HEK293 (cell line): ENCODE measurements around the gene RGPD8.

Source experiments
- EGR2 ChIP-seq: fragments of 450-650 bp; formaldehyde crosslinking; IDR thresholded peaks from 2 replicates; pipeline ENCODE4 v1.5.1; 2016; ENCODE audit warnings: low read depth, missing biosample characterization, missing genetic modification characterization
- HOXC10 ChIP-seq: sonication (generic); formaldehyde crosslinking; IDR thresholded peaks from 2 replicates; pipeline ENCODE4 v1.8.1; 2023; ENCODE audit warnings: mild to moderate bottlenecking, missing genetic modification reagents
- MYNN ChIP-seq: fragments of 450-650 bp; formaldehyde crosslinking; IDR thresholded peaks from 2 replicates; pipeline ENCODE4 v1.5.1; 2016; ENCODE audit warnings: missing biosample characterization, missing genetic modification characterization, borderline replicate concordance
- ZNF155 ChIP-seq: fragments of 450-650 bp; formaldehyde crosslinking; IDR thresholded peaks from 2 replicates; pipeline ENCODE4 v1.5.1; 2016; ENCODE audit warnings: missing biosample characterization, missing genetic modification characterization
- ZNF221 ChIP-seq: fragments of 450-650 bp; formaldehyde crosslinking; IDR thresholded peaks from 2 replicates; pipeline ENCODE4 v1.5.1; 2017; ENCODE audit warnings: missing biosample characterization, missing genetic modification characterization, borderline replicate concordance
- ZNF350 ChIP-seq: fragments of 450-650 bp; formaldehyde crosslinking; IDR thresholded peaks from 2 replicates; pipeline ENCODE4 v1.5.0; 2017; ENCODE audit warnings: missing biosample characterization, mild to moderate bottlenecking, missing genetic modification characterization
- ZNF629 ChIP-seq: fragments of 450-650 bp; formaldehyde crosslinking; IDR thresholded peaks from 2 replicates; pipeline ENCODE4 v1.5.1; 2017; ENCODE audit warnings: missing biosample characterization, missing genetic modification characterization
- TF ChIP-seq, protein P1 (sequence below): fragments of 450-650 bp; formaldehyde crosslinking; IDR thresholded peaks from 2 replicates; pipeline ENCODE4 v1.5.1; 2016; ENCODE audit warnings: missing biosample characterization, missing genetic modification characterization

DNA sequence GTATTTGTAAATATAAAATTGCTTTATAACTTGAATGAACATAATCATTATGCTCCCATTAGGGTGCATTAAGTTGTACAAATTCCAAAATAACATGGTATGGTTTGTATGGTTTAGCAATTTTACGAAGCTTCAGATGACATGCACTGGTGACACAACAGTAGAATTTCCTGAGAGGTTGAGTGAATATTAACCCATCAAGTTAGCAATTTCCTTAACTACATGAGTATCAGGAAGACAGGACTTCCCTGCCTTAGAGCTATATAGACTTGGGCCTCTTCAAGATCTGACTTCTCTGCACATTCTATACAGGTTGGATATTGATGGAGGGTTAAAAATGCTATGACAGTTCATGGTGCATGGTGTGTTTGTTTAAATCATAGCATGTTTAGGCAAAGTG lies 97.8 kb downstream of the RGPD8 start:
- TF ChIP-seq ZNF221 (tag by site-specific recombination) (no peak), MYNN (tag by site-specific recombination) (no peak), ZNF155 (tag by site-specific recombination) (no peak), ZNF350 (no peak), ZNF629 (no peak), HOXC10 (no peak), EGR2 (no peak)
- TF ChIP-seq, protein P1, sequence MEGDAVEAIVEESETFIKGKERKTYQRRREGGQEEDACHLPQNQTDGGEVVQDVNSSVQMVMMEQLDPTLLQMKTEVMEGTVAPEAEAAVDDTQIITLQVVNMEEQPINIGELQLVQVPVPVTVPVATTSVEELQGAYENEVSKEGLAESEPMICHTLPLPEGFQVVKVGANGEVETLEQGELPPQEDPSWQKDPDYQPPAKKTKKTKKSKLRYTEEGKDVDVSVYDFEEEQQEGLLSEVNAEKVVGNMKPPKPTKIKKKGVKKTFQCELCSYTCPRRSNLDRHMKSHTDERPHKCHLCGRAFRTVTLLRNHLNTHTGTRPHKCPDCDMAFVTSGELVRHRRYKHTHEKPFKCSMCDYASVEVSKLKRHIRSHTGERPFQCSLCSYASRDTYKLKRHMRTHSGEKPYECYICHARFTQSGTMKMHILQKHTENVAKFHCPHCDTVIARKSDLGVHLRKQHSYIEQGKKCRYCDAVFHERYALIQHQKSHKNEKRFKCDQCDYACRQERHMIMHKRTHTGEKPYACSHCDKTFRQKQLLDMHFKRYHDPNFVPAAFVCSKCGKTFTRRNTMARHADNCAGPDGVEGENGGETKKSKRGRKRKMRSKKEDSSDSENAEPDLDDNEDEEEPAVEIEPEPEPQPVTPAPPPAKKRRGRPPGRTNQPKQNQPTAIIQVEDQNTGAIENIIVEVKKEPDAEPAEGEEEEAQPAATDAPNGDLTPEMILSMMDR (tag by site-specific recombination), result no peak
